ENCODE data around the gene EPHA6. TPM values are rescaled to one million over a fixed set of nuclear protein-coding genes. Genes with fewer than 3 reads are reported as not detected.

Gene EPHA6
- polyA plus RNA-seq, 3 donors = 0.73 to 0.96 (median 0.74) TPM

DNA sequence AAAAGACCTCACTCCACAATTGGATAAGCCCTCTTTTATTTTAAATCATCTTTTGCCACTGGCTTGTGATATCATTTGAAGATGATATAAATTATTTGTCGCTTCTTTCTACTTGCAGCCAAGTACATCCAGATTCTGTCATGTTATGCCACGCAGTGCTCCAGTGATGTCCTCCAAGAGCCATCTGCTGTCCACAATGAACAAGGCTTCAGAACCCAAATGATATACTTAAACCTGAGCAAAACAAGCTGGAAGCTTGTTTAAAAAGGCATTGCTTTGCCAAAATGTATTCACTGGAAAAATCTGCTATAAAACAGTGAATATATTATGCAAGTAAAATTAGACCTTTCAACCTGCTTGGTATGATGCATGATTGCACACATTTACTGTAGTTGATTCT, 891.4 kb downstream of the EPHA6 start:
- DNase-seq (ENCODE audit: extremely low read depth in 1 of 11, low read depth in 9 of 11, low spot score in 4 of 11) = peak in 4 of 11 donors; percentile 5 to 22 (median 21)

DNA sequence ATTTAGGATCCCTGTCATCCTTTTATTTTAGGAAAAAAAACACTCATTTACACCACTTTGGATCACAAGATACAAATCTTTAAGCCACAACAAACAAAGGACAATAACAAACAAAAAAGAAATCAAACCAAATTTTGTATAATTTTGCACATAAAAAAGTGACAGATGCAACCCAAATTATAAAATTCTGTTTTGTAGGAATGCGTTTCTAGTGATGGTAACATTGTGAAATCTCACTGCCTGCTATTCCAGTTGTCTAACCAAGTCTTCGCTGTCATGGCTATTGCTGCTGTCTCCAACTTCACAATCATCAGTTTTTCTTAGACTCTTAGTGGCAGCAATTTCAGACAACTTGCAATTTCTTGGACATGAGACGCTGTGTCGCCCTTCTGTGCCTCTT, 891.8 kb downstream of the EPHA6 start:
- DNase-seq (ENCODE audit: extremely low read depth in 1 of 11, low read depth in 9 of 11, low spot score in 4 of 11) = no peak

DNA sequence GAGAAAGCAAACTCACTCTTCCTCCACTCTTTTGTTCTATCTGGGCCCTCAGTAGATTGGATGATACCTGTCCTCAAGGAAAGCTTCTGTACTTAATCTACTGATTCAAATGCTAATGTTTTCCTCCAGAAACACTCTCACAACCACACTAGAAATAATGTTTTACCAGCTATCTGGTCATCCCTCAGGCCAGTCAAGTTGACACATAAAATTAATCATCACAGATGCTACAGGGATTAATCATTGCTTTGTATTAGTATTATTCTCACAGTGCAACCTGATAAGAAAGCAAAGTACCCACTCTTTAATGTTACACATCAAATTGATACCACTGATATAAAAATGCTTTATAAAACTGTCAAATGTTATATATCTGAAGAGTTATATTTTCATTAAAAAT, 897.3 kb downstream of the EPHA6 start:
- no peak for DNase-seq (ENCODE audit: extremely low read depth in 1 of 11, low read depth in 9 of 11, low spot score in 4 of 11)

DNA sequence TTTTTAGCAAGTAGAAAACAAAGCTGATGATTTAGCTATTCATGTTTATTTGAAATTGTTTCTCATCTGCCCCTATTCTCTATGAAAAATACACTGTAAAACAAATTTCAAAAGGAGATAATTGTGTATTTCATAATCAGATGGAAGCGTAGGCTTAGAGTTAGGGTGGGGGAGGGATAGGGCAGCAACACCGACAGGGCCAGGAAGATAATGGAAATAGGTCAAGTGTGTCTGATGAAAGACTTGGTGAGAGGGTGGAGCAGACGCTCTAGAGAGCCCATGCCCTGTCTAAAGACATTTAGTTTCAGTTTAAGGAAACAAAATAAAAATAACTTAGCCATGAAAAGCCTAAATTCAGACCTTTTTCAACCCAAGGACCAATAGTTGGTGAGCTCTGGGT, 898.5 kb downstream of the EPHA6 start:
- no peak for DNase-seq (ENCODE audit: extremely low read depth in 1 of 11, low read depth in 9 of 11, low spot score in 4 of 11)

DNA sequence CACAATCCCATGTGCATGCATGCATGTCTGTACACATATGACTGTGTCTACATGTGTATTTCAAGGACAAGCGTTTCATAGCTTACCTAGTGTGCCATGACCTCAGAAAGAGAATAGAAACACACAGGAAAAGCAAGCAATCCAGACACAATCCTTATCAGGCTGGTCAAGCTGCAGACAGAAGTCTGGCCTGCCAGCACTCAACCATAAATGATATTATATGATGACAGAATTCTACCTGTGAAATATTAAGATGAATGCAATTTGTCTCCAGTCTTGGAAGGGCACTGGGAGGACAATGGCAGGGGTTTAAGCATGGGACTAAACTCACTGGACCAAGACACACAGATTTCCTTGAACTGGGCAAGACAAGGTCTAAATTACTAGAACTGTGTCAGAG, 899.2 kb downstream of the EPHA6 start:
- DNase-seq (ENCODE audit: extremely low read depth in 1 of 11, low read depth in 9 of 11, low spot score in 4 of 11) = no peak

DNA sequence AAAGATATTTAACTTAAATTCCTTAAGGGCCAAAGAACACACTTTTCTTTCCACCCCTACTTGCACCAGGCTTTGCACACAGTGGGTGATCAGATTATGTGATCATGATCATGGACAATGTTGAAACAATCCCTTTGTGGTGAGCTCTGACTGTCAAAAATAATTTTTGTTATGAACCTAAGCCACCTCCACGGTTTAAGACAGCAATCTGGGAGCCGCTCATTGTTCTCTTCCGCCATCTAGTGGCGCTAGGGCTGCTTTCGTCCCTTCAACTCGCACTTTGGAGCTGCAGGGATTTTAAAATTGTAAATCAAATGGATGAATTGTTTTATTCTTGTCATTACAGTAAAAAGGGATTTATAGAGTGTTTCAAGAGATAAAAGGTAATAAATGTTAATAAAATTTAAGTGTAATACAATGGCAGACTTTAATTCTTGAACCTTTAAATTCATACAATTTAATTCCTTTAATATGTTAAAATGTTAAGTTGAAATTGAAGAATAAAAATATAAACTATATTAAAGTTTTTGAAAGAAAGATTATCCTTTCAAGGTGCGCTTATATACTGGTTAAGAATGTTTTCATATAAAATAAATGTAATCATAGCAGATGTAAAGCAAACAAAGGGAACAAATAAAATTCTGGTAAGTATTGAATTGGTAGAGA, 904.9 kb downstream of the EPHA6 start:
- peak; percentile 36 to 74 (median 53) for DNase-seq (ENCODE audit: extremely low read depth in 1 of 11, low read depth in 9 of 11, low spot score in 4 of 11)

DNA sequence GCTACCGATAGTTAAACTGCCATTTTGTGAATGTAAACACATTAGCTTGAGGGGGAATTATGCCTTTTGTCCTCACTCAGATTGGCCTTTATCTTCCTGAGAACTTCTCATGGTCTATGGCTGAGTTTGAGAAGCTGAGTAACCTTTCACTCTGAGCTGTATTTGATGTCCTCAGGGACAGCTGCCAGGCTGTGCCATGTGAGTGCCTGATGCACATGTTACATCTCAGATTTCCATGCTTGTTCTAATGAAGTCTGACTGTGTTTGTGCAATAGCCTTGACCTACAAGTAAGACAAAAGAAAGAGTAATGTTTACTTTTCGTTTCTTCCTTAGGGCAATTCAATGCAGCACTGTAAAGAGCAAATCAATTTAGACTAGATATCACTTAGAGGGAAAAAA, 906.0 kb downstream of the EPHA6 start:
- no peak for DNase-seq (ENCODE audit: extremely low read depth in 1 of 11, low read depth in 9 of 11, low spot score in 4 of 11)

DNA sequence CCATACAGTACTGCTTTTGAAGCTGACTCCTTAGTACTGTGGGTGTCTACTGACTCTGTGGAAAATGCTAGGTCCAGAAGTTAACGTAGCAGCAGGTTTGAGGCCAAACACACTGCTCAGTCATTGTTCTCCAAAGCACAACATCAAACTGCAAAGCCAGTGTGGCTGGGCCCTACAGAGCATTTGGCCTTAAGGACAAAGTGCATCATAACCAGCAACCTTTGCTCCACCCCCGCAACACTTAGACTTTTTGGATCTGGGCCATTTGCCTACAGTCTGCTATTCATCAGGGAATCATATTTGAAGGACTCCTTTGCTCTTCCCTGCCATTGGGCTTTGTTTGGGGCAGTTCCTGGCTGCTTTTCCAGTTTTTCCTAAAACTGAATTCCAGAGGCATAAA, 907.1 kb downstream of the EPHA6 start:
- DNase-seq (ENCODE audit: extremely low read depth in 1 of 11, low read depth in 9 of 11, low spot score in 4 of 11) = no peak

DNA sequence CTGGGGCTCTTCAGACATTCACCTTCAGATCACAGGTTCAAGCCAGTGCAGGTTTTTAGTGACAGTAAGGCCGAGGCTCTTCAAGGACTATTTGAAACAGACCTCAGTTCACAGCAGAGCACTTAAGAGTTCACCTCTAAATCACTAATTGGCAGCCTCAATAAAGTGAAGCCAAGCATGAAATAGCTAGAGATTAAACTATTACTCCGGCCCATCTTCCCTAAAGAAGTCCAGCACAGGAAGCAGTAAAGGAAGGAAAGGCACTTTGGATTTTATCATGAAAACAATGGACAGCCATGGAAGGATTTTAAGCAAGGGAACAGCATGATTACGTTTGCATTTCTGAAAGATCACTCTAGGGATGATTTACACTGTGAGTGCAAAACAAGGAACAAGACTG, 922.5 kb downstream of the EPHA6 start:
- peak; percentile 26 to 72 (median 45) for DNase-seq (ENCODE audit: extremely low read depth in 1 of 11, low read depth in 9 of 11, low spot score in 4 of 11)

DNA sequence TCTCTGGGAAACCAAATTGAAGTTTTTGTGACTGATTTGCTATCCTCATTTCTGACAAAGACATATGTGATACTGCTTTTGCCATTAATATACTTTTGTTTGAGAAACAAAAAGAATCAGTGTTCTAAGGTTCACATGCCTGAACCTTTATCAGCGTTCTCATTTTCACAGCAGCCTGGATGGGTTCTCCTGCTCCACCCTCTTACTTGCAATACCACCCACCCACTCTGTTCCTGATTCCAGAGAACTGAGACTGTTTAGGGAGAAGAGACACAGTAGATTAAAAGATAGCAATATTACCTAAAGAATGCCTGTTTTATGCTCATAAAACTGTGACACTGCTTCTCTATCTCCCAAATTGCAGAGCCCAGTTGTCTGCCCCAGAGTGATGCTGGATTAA, 924.4 kb downstream of the EPHA6 start:
- DNase-seq (ENCODE audit: extremely low read depth in 1 of 11, low read depth in 9 of 11, low spot score in 4 of 11) = no peak

DNA sequence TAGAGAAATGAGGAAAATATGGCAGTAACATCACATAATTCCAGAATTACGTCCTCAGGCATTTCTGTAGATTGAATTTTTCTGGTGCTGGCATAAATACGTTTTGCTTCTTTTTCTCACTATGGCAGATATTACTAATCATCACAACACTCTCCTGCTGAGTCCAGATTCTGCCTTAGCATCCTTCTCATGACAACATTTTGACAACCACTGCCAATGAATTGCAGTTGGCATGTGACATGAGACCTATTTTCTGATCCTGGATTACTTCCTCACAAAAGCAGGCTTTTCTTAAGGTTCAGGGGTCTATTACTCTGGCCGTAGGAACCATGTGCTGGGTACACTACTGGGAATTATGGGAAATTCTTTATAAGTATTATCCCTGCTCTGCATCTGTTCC, 927.6 kb downstream of the EPHA6 start:
- no peak for DNase-seq (ENCODE audit: extremely low read depth in 1 of 11, low read depth in 9 of 11, low spot score in 4 of 11)

DNA sequence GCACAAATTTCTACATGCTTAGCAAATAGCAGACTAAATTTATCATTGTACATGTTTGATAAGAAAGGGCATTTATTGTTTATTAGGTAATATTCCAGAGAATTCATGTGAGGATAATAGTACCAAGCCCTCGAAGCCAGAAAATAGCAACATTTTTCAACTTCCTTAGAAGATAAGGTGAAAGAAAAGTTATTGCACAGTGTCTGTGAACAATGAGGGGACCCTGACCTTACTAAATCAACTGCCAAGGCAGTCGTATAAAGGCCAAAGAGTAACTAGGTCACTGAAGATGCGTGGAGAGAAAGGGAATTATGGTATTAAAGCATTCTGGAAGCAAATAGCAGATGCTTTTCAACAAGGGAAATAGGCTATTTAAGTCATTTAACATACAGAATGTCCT, 929.9 kb downstream of the EPHA6 start:
- no peak for DNase-seq (ENCODE audit: extremely low read depth in 1 of 11, low read depth in 9 of 11, low spot score in 4 of 11)

DNA sequence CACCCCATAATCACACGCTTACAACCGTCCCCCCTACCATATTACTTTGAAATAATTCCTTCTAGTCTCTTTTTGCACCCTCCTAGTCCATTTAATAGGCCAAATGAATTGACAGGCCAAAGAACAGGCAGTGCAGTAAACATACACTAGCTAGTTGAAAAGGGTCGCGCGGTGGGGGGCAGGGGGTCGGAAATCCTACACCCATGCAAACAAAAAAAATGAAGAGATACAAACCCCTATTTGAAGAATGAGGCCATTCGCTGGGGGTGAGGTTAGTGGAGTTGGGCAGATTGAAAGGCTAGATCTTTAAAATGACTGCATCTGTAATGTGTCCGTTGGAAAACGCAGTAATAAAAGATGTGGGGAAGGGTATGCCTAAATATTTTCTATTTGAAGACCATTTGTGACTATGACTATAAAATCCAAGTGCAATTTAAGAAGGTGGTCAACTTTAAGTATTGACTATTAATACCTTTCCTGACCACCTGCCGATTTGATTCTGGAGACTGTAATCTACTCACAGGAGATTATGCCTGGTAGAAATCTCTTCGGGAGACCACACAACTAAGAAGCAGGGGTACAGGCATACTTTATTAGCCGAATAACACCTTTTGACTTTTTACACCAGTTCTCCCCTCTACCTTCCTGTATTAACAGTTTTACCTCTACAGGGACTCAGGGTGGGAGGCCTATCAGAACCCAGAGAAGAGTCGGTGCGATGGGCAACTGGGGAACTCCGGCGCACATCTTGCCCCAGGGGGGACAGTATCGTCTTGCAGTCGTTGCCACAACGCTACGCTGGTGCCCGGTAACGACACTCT, 949.4 kb downstream of the EPHA6 start:
- DNase-seq (ENCODE audit: extremely low read depth in 1 of 11, low read depth in 9 of 11, low spot score in 4 of 11) = peak in 6 of 11 donors; percentile 1 to 15 (median 7)

DNA sequence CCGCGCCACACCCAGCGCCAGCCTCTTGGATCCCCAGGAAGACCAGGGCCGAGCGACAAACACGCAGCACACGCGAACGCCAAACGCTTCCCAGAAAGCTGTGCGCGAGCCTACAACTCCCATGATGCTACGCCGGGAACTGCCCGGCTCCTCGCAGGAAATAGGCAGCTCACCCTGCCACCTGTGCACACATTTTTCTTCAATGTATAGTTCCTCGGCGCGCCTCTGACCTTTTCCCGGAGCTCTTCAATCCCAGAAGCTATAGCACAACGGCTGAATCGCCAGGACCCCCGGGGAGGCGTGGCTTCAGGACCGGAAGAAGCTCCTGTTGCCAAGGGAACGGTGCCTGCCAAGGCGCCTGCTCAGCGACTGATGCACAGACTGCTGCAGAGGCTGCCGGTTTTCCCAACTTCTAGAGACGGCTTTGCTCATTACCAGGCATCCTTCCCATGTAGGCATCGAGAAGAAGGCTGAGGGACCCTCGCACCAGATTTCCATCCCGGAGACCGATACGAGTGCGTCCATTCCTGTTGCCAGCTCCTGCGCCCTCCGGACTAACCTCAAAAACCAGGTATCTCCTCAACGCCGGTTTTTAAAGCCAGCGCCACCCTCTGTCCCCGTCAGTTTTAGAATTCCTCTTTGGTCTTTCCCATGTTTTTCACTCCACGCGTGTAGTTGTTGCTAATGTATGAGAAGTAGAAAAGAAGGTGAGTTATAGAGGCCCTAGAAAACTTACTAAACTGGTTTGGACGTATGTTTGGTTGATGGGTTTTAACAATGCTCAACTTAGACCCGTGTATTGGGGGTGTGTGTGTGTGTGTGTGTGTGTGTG, 950.2 kb downstream of the EPHA6 start, which contains the start of gene ARL6:
Gene ARL6 (plus strand): TSS at position 352 of the 832 bp plus-strand sequence. CDS start 3,350 bp downstream, outside the sequence.
- DNase-seq (ENCODE audit: extremely low read depth in 1 of 11, low read depth in 9 of 11, low spot score in 4 of 11) = peak; percentile 72 to 84 (median 79)

DNA sequence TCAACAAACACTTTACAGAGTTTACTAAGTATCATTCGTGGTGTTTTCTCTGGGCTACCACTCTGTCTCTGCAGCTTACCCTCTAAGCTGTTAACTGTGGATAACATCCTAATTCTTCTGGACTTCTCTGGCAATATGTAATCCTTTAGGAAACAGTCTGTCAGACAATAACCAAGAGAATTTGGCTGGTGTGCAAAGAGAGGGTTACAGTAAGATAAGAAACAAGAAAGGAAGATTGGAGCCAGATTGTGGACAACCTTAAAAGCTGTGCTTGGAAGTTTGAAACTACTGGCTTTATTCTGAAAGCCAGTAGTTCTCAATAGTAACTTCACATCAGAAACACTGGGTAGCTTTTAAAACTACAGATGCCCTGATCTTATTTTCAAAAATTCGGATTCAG, 950.9 kb downstream of the EPHA6 start:
- DNase-seq (ENCODE audit: extremely low read depth in 1 of 11, low read depth in 9 of 11, low spot score in 4 of 11) = no peak

DNA sequence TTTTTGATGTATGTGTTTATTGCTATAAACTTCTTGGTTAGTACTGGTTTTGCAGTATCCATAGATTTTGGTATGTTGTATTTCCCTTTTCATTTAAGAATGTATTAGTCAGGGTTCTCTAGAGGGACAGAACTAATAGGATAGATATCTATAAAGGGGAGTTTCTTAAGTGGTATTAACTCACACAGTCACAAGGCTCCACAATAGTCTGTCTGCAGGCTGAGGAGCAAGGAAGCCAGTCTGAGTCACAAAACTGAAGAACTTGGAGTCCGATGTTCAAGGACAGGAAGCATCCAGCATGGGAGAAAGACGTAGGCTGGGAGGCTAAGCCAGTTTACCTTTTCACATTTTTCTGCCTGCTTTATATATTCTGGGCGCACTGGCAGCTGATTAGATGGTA, 958.5 kb downstream of the EPHA6 start:
- no peak for DNase-seq (ENCODE audit: extremely low read depth in 1 of 11, low read depth in 9 of 11, low spot score in 4 of 11)

DNA sequence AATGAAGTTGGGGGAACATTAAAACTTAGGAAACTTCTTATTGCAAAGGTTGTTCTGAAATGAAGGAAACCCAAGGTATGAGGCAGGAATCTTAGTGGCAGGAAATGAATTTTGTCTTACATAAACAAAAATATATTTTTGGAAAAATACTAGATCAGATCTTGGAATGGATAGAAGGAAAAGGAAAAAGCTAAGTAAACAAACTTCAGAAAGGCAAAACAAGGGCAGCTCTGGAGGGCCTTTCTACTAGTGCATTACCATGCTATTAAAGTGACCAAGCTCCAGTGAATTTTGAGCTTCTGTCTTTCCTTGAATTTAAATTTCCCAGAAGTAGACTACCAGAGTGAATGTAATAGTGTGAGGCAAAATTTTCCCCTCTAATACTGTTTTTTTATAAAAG, 963.8 kb downstream of the EPHA6 start:
- no peak for DNase-seq (ENCODE audit: extremely low read depth in 1 of 11, low read depth in 9 of 11, low spot score in 4 of 11)

DNA sequence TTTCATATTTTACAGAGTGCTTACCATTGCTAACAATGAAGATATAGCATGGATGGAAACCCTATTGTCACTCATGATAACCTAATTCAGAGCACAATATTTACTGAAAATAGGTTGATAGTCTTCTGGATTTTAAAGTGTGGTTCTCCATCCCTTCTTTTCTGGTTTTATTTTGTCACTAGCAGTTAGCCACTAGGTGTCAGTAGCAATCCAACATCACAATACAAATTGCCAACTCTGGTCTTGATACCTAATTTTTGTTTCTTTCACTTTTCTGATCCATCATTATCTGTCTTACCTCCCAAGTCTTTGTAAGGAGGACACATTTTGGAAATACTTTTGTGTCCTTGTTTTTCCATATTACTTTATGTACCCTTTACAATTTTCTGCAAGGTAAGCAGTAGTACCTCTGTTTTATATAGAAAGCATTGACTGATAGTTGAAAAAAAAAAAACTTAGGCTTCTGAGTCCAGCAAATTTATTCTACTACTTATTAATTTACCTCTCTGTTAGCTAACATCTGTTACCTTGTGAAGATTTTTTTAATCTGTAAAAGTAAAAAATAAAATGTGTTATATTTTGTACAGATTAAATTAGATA, 979.1 kb downstream of the EPHA6 start:
- DNase-seq (ENCODE audit: extremely low read depth in 1 of 11, low read depth in 9 of 11, low spot score in 4 of 11) = peak in 10 of 11 donors; percentile 15 to 63 (median 36)

DNA sequence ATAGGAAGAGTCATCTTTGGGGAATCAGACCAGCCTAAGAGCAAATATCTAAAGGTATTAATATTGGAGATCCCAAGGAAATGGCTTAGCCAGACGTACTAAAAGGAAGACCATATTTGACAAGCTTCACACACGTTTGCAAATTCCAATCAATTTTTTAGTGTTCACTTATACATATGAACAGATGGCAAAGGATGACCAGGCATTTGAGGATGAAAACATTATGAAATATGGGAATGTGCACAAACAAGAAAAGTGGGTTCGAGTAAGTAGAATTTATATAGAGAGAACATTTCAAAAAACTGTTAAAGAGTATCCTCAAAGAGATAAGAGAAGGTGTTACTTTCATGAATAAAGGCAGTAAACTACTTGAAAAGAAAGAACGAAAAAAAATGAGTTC, 981.6 kb downstream of the EPHA6 start:
- no peak for DNase-seq (ENCODE audit: extremely low read depth in 1 of 11, low read depth in 9 of 11, low spot score in 4 of 11)

Data from renal cortex interstitium (tissue), 11 donors.